Measurements from ENCODE around the gene ABCA4. TPM values are rescaled to one million over a fixed set of nuclear protein-coding genes. Genes with fewer than 3 reads are reported as not detected.
A peak's percentile ranks its signal among the peaks of the same experiment; 100 is the strongest.

ABCA4 gene
- total RNA-seq, 1 experiment from 2014 or later, result 1.5 TPM

DNA sequence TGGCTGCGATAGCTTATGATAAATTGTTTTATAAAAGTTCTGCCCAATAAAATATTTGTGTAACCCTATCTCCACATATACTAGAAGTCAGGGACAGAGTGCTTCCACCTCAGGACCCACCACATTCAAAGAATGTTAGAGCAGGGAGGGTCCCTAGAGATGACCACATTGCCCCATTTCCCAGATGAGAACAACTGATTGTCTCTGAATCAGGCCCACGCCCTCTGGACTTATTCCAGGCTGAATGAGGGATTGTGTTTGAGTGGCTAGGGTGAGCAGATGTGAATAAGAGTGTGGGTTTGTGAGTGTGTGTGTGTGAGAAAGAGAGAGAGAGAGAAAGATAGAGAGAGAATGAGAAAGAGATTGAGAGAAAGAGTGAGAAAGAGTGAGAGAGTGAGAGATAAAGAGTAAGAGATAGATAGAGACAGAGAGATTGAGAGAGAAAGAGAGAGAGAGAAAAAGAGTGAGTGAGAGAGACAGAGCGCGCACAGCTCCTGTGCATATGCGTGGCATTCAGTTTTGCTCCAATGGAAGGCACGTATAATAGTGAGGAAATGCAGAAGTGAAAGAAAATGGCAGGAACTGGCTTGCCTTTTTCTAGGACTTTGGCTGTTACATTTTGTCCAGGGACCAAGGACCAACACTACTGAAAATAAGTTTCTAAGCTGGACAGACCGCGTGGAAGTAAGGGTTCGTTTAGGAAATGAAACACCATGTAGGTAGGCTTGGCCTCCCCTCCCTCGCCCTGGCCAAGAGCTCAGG lies 94.1 kb downstream of the ABCA4 start:
- TF ChIP-seq, protein P1, sequence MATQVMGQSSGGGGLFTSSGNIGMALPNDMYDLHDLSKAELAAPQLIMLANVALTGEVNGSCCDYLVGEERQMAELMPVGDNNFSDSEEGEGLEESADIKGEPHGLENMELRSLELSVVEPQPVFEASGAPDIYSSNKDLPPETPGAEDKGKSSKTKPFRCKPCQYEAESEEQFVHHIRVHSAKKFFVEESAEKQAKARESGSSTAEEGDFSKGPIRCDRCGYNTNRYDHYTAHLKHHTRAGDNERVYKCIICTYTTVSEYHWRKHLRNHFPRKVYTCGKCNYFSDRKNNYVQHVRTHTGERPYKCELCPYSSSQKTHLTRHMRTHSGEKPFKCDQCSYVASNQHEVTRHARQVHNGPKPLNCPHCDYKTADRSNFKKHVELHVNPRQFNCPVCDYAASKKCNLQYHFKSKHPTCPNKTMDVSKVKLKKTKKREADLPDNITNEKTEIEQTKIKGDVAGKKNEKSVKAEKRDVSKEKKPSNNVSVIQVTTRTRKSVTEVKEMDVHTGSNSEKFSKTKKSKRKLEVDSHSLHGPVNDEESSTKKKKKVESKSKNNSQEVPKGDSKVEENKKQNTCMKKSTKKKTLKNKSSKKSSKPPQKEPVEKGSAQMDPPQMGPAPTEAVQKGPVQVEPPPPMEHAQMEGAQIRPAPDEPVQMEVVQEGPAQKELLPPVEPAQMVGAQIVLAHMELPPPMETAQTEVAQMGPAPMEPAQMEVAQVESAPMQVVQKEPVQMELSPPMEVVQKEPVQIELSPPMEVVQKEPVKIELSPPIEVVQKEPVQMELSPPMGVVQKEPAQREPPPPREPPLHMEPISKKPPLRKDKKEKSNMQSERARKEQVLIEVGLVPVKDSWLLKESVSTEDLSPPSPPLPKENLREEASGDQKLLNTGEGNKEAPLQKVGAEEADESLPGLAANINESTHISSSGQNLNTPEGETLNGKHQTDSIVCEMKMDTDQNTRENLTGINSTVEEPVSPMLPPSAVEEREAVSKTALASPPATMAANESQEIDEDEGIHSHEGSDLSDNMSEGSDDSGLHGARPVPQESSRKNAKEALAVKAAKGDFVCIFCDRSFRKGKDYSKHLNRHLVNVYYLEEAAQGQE (IDR thresholded peaks at IDR 0.05; ENCODE audit: insufficient read depth in 1 of 2, low read depth in 2 of 2, low read length in 1 of 2), result no peak
- peak overlapping the region; percentile 88 for H3K27ac ChIP-seq (ENCODE audit: low read length)
- H3K36me3 ChIP-seq (ENCODE audit: control insufficient read depth, insufficient read depth, low read length), result no peaks in the 10 kb centered on the region
- intact Hi-C loops (cut with micrococcal nuclease; ENCODE audit: unreplicated experiment) (loop anchor here (2.0 kb wide), 1 partner anchor 310 kb away; no protein-coding TSS in a partner anchor), in situ Hi-C loops (cut with HindIII; ENCODE audit: low pct_unique_long_range_greater_than_20kb, low sequenced_read_pairs) (no loop called here)
- DNase-seq (ENCODE audit: low read depth, low spot score), result no peak
- ATAC-seq, result no peak
- no peak overlapping the region for H3K4me3 ChIP-seq (ENCODE audit: low read depth in 2 of 2, low read length in 2 of 2)
- ChIA-PET CTCF (interaction anchor here (0.5 to 2.4 kb wide), 7 partner anchors 12 to 1218 kb away, joined by 3 to 19 read pairs (median 4); no protein-coding TSS in a partner anchor), POLR2A (interaction anchor here (0.7 to 0.8 kb wide), 2 partner anchors 110 to 211 kb away, joined by 3 read pairs; partner anchors contain the start of gene ARHGAP29)
- H3K9me3 ChIP-seq (ENCODE audit: control insufficient read depth, insufficient read depth, low read depth, low read length), result no peaks in the 10 kb centered on the region
- H3K4me1 ChIP-seq (ENCODE audit: control insufficient read depth, insufficient read depth, low read length), result peaks cover 24% of the 10 kb centered on the region
- H3K27me3 ChIP-seq (ENCODE audit: control insufficient read depth, insufficient read depth, low read length), result no peaks in the 10 kb centered on the region
- no TSS peak for BruUV-seq (replicated peaks)

DNA sequence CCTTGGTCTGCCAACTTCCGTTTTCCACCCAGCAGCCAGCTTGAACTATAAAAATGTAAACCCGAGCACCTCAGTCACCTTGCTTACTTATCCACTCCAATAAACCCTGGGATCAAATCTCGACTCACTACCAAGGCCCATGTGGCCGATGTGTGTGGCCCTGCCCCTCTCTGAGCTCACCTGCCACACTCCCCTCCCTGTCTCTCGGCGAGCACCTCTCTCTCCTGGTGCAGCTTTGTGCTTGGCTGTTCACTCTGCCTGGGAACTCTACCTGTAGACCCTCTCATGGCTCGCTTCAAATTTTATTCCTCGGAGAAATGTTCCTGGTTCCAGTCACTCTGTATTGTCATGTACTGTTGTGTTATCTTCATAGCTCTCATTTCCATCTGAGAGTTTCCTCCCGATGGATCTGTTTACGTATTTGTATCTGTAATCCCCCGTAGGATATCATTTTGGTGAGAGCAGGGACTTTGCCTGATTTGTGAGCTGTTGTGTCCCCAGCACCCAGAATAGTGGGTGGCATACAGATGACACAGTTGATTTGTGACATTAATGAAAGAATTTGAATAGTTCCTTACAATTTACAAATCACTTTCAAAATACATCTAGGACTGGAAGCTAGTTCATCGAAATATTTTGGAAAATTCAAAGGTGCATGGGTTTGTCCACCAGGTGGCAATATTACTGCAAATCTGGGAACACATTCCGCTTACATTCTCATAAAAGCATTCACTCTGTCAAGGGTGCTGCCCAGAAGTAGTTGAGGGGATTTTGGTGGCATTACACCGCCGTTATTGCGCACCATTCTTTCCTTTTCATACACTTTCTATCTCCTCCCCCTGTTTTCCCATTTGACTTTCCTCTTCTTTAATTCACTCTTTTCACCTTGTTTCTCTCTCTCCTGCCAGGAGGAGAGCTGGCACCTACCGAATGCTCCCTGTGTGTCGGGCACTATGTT lies 95.3 kb downstream of the ABCA4 start:
- no peak for TF ChIP-seq POLR2AphosphoS5 (IDR thresholded peaks at IDR 0.05; ENCODE audit: low read depth, low read length)
- TF ChIP-seq, protein P2, sequence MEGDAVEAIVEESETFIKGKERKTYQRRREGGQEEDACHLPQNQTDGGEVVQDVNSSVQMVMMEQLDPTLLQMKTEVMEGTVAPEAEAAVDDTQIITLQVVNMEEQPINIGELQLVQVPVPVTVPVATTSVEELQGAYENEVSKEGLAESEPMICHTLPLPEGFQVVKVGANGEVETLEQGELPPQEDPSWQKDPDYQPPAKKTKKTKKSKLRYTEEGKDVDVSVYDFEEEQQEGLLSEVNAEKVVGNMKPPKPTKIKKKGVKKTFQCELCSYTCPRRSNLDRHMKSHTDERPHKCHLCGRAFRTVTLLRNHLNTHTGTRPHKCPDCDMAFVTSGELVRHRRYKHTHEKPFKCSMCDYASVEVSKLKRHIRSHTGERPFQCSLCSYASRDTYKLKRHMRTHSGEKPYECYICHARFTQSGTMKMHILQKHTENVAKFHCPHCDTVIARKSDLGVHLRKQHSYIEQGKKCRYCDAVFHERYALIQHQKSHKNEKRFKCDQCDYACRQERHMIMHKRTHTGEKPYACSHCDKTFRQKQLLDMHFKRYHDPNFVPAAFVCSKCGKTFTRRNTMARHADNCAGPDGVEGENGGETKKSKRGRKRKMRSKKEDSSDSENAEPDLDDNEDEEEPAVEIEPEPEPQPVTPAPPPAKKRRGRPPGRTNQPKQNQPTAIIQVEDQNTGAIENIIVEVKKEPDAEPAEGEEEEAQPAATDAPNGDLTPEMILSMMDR (IDR thresholded peaks at IDR 0.05), result peak; percentile 77
- TF ChIP-seq TCF7L2 (IDR thresholded peaks at IDR 0.05; ENCODE audit: low read depth, low read length), result no peak
- TF ChIP-seq SIN3A (IDR thresholded peaks at IDR 0.05; ENCODE audit: borderline replicate concordance, insufficient read depth, low read depth, low read length), result no peak
- TF ChIP-seq, protein P1 (IDR thresholded peaks at IDR 0.05; ENCODE audit: insufficient read depth in 1 of 2, low read depth in 2 of 2, low read length in 1 of 2), result no peak
- Histone ChIP-seq H3K27me3 (ENCODE audit: control insufficient read depth, insufficient read depth, low read length) (no peaks in the 10 kb centered on the region), H3K27ac (ENCODE audit: low read length) (peak overlapping the region; percentile 88), H3K36me3 (ENCODE audit: control insufficient read depth, insufficient read depth, low read length) (no peaks in the 10 kb centered on the region), H3K4me1 (ENCODE audit: control insufficient read depth, insufficient read depth, low read length) (peaks cover 27% of the 10 kb centered on the region), H3K9me3 (ENCODE audit: control insufficient read depth, insufficient read depth, low read depth, low read length) (no peaks in the 10 kb centered on the region), H3K4me3 (ENCODE audit: low read depth in 2 of 2, low read length in 2 of 2) (peak overlapping the region; percentile 38 to 71)
- ATAC-seq (peak; percentile 79), DNase-seq (ENCODE audit: low read depth, low spot score) (peak; percentile 54)
- BruUV-seq (replicated peaks), result no TSS peak
- in situ Hi-C loops (cut with HindIII; ENCODE audit: low pct_unique_long_range_greater_than_20kb, low sequenced_read_pairs) (no loop called here), intact Hi-C loops (cut with micrococcal nuclease; ENCODE audit: unreplicated experiment) (loop anchor here (2.0 kb wide), 1 partner anchor 311 kb away; no protein-coding TSS in a partner anchor)
- POLR2A ChIA-PET, result interaction anchor here (0.6 to 0.8 kb wide), 3 partner anchors 207 to 212 kb away, joined by 3 to 8 read pairs (median 4); partner anchors contain the start of gene ARHGAP29
- CTCF ChIA-PET, result interaction anchor here (0.6 to 2.4 kb wide), 10 partner anchors 9 to 1219 kb away, joined by 3 to 19 read pairs (median 4); no protein-coding TSS in a partner anchor

All from Panc1 (cell line).